ENCODE results near the gene SLC37A1. TPM values are rescaled to one million over a fixed set of nuclear protein-coding genes. Genes with fewer than 3 reads are reported as not detected.
"Not testable (repeated sequence)": the region's sequence is repeated elsewhere in the genome, so short reads cannot be mapped to it uniquely, and the experiment has no call there.

Gene SLC37A1
- total RNA-seq, 1 experiment from 2014 or later: 4.9 TPM

GRCh38 chr21:42469272-42469671 is 44.4 kb upstream of the SLC37A1 start:
- POLR2A ChIA-PET: no interaction called here
- H3K4me1 Mint-ChIP-seq (ENCODE audit: insufficient read depth, unreplicated experiment): peaks cover 7% of the 10 kb centered on the region
- no peak overlapping the region for H3K27ac Mint-ChIP-seq (ENCODE audit: low read depth, unreplicated experiment)
- H3K4me3 Mint-ChIP-seq (ENCODE audit: unreplicated experiment): no peak overlapping the region
- no peaks in the 10 kb centered on the region for H3K27me3 Mint-ChIP-seq (ENCODE audit: insufficient read depth, unreplicated experiment)
- TF ChIP-seq, protein P1, sequence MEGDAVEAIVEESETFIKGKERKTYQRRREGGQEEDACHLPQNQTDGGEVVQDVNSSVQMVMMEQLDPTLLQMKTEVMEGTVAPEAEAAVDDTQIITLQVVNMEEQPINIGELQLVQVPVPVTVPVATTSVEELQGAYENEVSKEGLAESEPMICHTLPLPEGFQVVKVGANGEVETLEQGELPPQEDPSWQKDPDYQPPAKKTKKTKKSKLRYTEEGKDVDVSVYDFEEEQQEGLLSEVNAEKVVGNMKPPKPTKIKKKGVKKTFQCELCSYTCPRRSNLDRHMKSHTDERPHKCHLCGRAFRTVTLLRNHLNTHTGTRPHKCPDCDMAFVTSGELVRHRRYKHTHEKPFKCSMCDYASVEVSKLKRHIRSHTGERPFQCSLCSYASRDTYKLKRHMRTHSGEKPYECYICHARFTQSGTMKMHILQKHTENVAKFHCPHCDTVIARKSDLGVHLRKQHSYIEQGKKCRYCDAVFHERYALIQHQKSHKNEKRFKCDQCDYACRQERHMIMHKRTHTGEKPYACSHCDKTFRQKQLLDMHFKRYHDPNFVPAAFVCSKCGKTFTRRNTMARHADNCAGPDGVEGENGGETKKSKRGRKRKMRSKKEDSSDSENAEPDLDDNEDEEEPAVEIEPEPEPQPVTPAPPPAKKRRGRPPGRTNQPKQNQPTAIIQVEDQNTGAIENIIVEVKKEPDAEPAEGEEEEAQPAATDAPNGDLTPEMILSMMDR (IDR thresholded peaks at IDR 0.05; ENCODE audit: unreplicated experiment): no peak
- DNase-seq (ENCODE audit: unreplicated experiment): no peak
- BruUV-seq (replicated peaks): no TSS peak
- intact Hi-C loops (cut with micrococcal nuclease): no loop called here
- no peaks in the 10 kb centered on the region for H3K36me3 Mint-ChIP-seq (ENCODE audit: insufficient read depth, unreplicated experiment)
- CTCF ChIA-PET: interaction anchor here (0.6 to 0.8 kb wide), 2 partner anchors 9 to 20 kb away, joined by 3 read pairs; no protein-coding TSS in a partner anchor
- no peaks in the 10 kb centered on the region for H3K9me3 Mint-ChIP-seq (ENCODE audit: unreplicated experiment)

GRCh38 chr21:42469726-42470125 is 43.9 kb upstream of the SLC37A1 start:
- H3K27me3 Mint-ChIP-seq (ENCODE audit: insufficient read depth, unreplicated experiment); BruUV-seq (replicated peaks); H3K4me3 Mint-ChIP-seq (ENCODE audit: unreplicated experiment); H3K36me3 Mint-ChIP-seq (ENCODE audit: insufficient read depth, unreplicated experiment); H3K9me3 Mint-ChIP-seq (ENCODE audit: unreplicated experiment); DNase-seq (ENCODE audit: unreplicated experiment); POLR2A ChIA-PET; H3K27ac Mint-ChIP-seq (ENCODE audit: low read depth, unreplicated experiment); intact Hi-C loops (cut with micrococcal nuclease): not testable (repeated sequence)
- H3K4me1 Mint-ChIP-seq (ENCODE audit: insufficient read depth, unreplicated experiment): peaks cover 11% of the 10 kb centered on the region
- CTCF ChIA-PET: interaction anchor here (0.6 kb wide), 1 partner anchor 9 kb away, joined by 3 read pairs; no protein-coding TSS in a partner anchor

GRCh38 chr21:42471206-42471605 is 42.4 kb upstream of the SLC37A1 start:
- BruUV-seq (replicated peaks): no TSS peak

DNA sequence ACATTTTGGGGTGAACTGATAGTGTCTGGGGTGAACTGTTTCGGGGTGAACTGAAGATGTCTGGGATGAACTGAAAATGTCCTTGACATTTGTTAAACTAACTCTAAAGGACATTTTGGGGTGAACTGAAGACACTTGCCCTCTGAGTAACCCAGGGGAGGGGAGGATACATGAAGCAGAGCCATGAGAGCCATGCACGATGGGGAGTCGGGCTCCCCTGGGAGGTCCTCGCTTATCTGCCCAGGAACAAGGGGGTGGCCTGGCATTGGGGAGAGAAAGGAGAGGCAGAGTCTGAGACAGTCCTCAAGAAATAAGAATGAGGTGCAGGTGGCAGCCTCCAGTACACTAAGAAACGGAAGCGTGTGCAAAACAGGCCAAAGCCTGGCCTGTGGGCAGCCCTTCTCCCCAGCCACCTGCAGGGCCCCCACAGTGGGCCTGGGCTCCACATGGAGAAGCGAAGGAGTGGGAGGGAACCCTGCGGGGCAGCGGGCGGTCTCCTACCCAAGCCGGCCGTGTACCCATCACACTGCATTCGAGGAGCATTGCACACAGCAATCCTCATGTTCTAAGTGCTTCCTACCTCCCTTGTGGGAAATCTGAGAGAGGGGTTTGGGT is 41.8 kb upstream of the SLC37A1 start:
- H3K27me3 Mint-ChIP-seq (ENCODE audit: insufficient read depth, unreplicated experiment): no peaks in the 10 kb centered on the region
- DNase-seq (ENCODE audit: unreplicated experiment): no peak
- no peak overlapping the region for H3K4me3 Mint-ChIP-seq (ENCODE audit: unreplicated experiment)
- no peaks in the 10 kb centered on the region for H3K9me3 Mint-ChIP-seq (ENCODE audit: unreplicated experiment)
- ChIA-PET CTCF (no interaction called here), POLR2A (no interaction called here)
- H3K4me1 Mint-ChIP-seq (ENCODE audit: insufficient read depth, unreplicated experiment): peaks cover 12% of the 10 kb centered on the region
- no peaks in the 10 kb centered on the region for H3K36me3 Mint-ChIP-seq (ENCODE audit: insufficient read depth, unreplicated experiment)
- H3K27ac Mint-ChIP-seq (ENCODE audit: low read depth, unreplicated experiment): no peak overlapping the region
- TF ChIP-seq, protein P1 (IDR thresholded peaks at IDR 0.05; ENCODE audit: unreplicated experiment): no peak
- intact Hi-C loops (cut with micrococcal nuclease): no loop called here
- no TSS peak for BruUV-seq (replicated peaks)

More at GRCh38 chr21:42471206-42471605, 42.4 kb upstream of the SLC37A1 start:
- no peaks in the 10 kb centered on the region for H3K9me3 Mint-ChIP-seq (ENCODE audit: unreplicated experiment)
- DNase-seq (ENCODE audit: unreplicated experiment): no peak
- peaks cover 12% of the 10 kb centered on the region for H3K4me1 Mint-ChIP-seq (ENCODE audit: insufficient read depth, unreplicated experiment)
- ChIA-PET CTCF (no interaction called here), POLR2A (no interaction called here)
- no peak overlapping the region for H3K27ac Mint-ChIP-seq (ENCODE audit: low read depth, unreplicated experiment)
- intact Hi-C loops (cut with micrococcal nuclease): no loop called here
- no peaks in the 10 kb centered on the region for H3K36me3 Mint-ChIP-seq (ENCODE audit: insufficient read depth, unreplicated experiment)
- no peaks in the 10 kb centered on the region for H3K27me3 Mint-ChIP-seq (ENCODE audit: insufficient read depth, unreplicated experiment)
- TF ChIP-seq, protein P1 (IDR thresholded peaks at IDR 0.05; ENCODE audit: unreplicated experiment): no peak
- H3K4me3 Mint-ChIP-seq (ENCODE audit: unreplicated experiment): no peak overlapping the region

DNA sequence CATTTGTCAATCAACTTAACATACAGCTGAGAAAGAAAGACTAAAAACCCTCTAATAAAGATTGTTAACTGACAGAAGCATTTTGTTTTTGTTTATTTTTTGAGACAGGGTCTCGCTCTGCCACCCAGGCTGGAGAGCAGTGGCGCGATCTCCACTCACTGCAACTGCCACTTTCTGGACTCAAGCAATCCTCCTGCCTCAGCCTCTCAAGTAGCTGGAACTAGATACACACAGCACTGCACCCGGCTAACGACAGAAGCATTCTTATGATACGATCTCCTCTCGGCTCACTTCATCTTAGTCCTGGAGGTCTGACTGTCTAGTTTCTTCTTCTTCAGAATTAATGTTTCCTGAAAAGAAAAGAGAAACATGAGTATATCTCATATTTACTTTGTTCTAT is 41.1 kb upstream of the SLC37A1 start:
- Mint-ChIP-seq H3K36me3 (ENCODE audit: insufficient read depth, unreplicated experiment) (no peaks in the 10 kb centered on the region), H3K4me1 (ENCODE audit: insufficient read depth, unreplicated experiment) (peaks cover 12% of the 10 kb centered on the region), H3K4me3 (ENCODE audit: unreplicated experiment) (no peak overlapping the region), H3K27me3 (ENCODE audit: insufficient read depth, unreplicated experiment) (no peaks in the 10 kb centered on the region), H3K9me3 (ENCODE audit: unreplicated experiment) (no peaks in the 10 kb centered on the region), H3K27ac (ENCODE audit: low read depth, unreplicated experiment) (no peak overlapping the region)
- intact Hi-C loops (cut with micrococcal nuclease): no loop called here
- ChIA-PET POLR2A (no interaction called here), CTCF (no interaction called here)
- TF ChIP-seq, protein P1 (IDR thresholded peaks at IDR 0.05; ENCODE audit: unreplicated experiment): no peak
- no TSS peak for BruUV-seq (replicated peaks)
- no peak for DNase-seq (ENCODE audit: unreplicated experiment)

Data from MCF 10A (cell line).